DOHH2 (cell line): ENCODE data around the gene SUN1.

ENCODE experiments used
- EZH2phosphoT487 ChIP-seq: fragments of 200-600 bp; sonication (generic); IDR thresholded peaks from 2 replicates; pipeline ENCODE4 v1.6.1; 2017; ENCODE audit warnings: borderline replicate concordance, mild to moderate bottlenecking, antibody characterized with exemption, low read length, moderate library complexity, mixed read lengths
- TF ChIP-seq, protein P1 (sequence below): fragments of 200-600 bp; sonication (generic); IDR thresholded peaks from one replicate; pipeline ENCODE4 v1.5.1; 2014; ENCODE audit warnings: antibody characterized with exemption, mild to moderate bottlenecking, low read depth, low read length; ENCODE audit not compliant: poor library complexity, severe bottlenecking

- no peak; the same call in 1 of the 2 replicates for TF ChIP-seq EZH2phosphoT487
- TF ChIP-seq, protein P1, sequence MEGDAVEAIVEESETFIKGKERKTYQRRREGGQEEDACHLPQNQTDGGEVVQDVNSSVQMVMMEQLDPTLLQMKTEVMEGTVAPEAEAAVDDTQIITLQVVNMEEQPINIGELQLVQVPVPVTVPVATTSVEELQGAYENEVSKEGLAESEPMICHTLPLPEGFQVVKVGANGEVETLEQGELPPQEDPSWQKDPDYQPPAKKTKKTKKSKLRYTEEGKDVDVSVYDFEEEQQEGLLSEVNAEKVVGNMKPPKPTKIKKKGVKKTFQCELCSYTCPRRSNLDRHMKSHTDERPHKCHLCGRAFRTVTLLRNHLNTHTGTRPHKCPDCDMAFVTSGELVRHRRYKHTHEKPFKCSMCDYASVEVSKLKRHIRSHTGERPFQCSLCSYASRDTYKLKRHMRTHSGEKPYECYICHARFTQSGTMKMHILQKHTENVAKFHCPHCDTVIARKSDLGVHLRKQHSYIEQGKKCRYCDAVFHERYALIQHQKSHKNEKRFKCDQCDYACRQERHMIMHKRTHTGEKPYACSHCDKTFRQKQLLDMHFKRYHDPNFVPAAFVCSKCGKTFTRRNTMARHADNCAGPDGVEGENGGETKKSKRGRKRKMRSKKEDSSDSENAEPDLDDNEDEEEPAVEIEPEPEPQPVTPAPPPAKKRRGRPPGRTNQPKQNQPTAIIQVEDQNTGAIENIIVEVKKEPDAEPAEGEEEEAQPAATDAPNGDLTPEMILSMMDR: no peak
These were observed 77.4 kb downstream of the SUN1 start for GRCh38 chr7:909358-910329.
